PC-3 (cell line): ENCODE data around the gene MCF2L2. TPM values are rescaled to one million over a fixed set of nuclear protein-coding genes. Genes with fewer than 3 reads are reported as not detected.

Experiments used
- ATAC-seq: fragments of 200-7000 bp; cut with Tn5 transposase; 2 replicates; pipeline ENCODE4 v1.9.1; 2020; ENCODE audit warnings: mild to moderate bottlenecking, moderate library complexity
- BruUV-seq: library from RNA; stranded (reverse); fragments of 400-500 nt; replicated peaks from 2 replicates; lab custom pipeline; 2021; lab: Mats Ljungman, UMichigan
- CTCF ChIA-PET: fragments of 300-600 bp; sonication (Branson Sonifier 250); formaldehyde crosslinking; loops from one replicate; lab custom pipeline; 2022; ENCODE audit warnings: antibody characterized with exemption; lab: Charles Lee
- POLR2A ChIA-PET: fragments of 300-600 bp; sonication (Branson Sonifier 250); formaldehyde crosslinking; loops from one replicate; lab custom pipeline; 2022; ENCODE audit warnings: antibody characterized with exemption; ENCODE audit not compliant: unreplicated experiment; lab: Charles Lee
- DNase-seq: peaks from one replicate; pipeline ENCODE4 v3.0.0-alpha.2; 2015
- H2AFZ ChIP-seq: fragments of 300-600 bp; sonication (generic); 2 replicates; pipeline ENCODE4 v1.6.0; 2016; ENCODE audit warnings: antibody characterized with exemption, low read length
- H3F3A ChIP-seq: fragments of 300-600 bp; sonication (generic); one replicate; pipeline ENCODE4 v1.6.0; 2017; ENCODE audit warnings: antibody characterized with exemption, low read length, control low read depth, mild to moderate bottlenecking; ENCODE audit not compliant: unreplicated experiment
- H3K27ac ChIP-seq: fragments of 300-600 bp; sonication (generic); 2 replicates; pipeline ENCODE4 v1.5.1; 2016; ENCODE audit warnings: mild to moderate bottlenecking, low read length
- H3K27me3 ChIP-seq: fragments of 300-600 bp; sonication (generic); 2 replicates; pipeline ENCODE4 v1.6.1; 2016; ENCODE audit warnings: low read length, mixed read lengths
- H3K36me3 ChIP-seq: fragments of 300-600 bp; sonication (generic); 2 replicates; pipeline ENCODE4 v1.6.1; 2016; ENCODE audit warnings: low read depth, mixed run types, low read length, mixed read lengths
- H3K4me1 ChIP-seq: fragments of 300-600 bp; sonication (generic); 2 replicates; pipeline ENCODE4 v1.5.1; 2016; ENCODE audit warnings: low read length; ENCODE audit not compliant: insufficient read depth
- H3K4me2 ChIP-seq: fragments of 300-600 bp; sonication (generic); 2 replicates; pipeline ENCODE4 v1.6.0; 2016; ENCODE audit warnings: low read length
- H3K4me3 ChIP-seq: fragments of 300-600 bp; sonication (generic); 2 replicates; pipeline ENCODE4 v1.5.1; 2016; ENCODE audit warnings: mild to moderate bottlenecking, low read length, mixed read lengths
- H3K79me2 ChIP-seq: fragments of 300-600 bp; sonication (generic); 2 replicates; pipeline ENCODE4 v1.6.1; 2017; ENCODE audit warnings: low read length, mixed read lengths
- H3K9ac ChIP-seq: fragments of 300-600 bp; sonication (generic); 2 replicates; pipeline ENCODE4 v1.6.0; 2016; ENCODE audit warnings: mild to moderate bottlenecking, low read length
- H3K9me2 ChIP-seq: fragments of 300-600 bp; sonication (generic); replicated peaks from 2 replicates; pipeline ENCODE4 v1.6.1; 2016; ENCODE audit warnings: mixed run types, low read length, mixed read lengths
- H3K9me3 ChIP-seq: fragments of 300-600 bp; sonication (generic); 2 replicates; pipeline ENCODE4 v1.6.1; 2016; ENCODE audit warnings: low read length, mixed read lengths
- H4K20me1 ChIP-seq: fragments of 300-600 bp; sonication (generic); 2 replicates; pipeline ENCODE4 v1.6.1; 2016; ENCODE audit warnings: low read length, mixed read lengths
- CTCF ChIP-seq: fragments of 300-600 bp; sonication (generic); conservative IDR thresholded peaks from 2 replicates; pipeline ENCODE4 v1.5.1; 2017; ENCODE audit warnings: antibody characterized with exemption, low read depth, mild to moderate bottlenecking, low read length
- EZH2 ChIP-seq: fragments of 300-600 bp; sonication (generic); IDR thresholded peaks from one replicate; pipeline ENCODE4 v1.6.1; 2017; ENCODE audit warnings: antibody characterized with exemption, mild to moderate bottlenecking, low read length; ENCODE audit not compliant: unreplicated experiment
- EZH2phosphoT487 ChIP-seq: fragments of 300-600 bp; sonication (generic); IDR thresholded peaks from 2 replicates; pipeline ENCODE4 v1.6.1; 2018; ENCODE audit warnings: mild to moderate bottlenecking, antibody characterized with exemption, low read length, borderline replicate concordance
- intact Hi-C: fragments of 100-400 bp; cut with micrococcal nuclease; formaldehyde crosslinking; loops from 2 replicates; pipeline ENCODE4 v1.9.0; 2023
- total RNA-seq: library from RNA; depleted of rRNA; stranded (reverse); fragments of >200 nt; gene quantifications from 2 replicates; pipeline ENCODE4 v1.2.3, GENCODE V29; 2014

The MCF2L2 gene
- total RNA-seq, 1 experiment from 2014 or later = 3.6 TPM

GRCh38 chr3:183447206-183448001 is 19.0 kb upstream of the MCF2L2 start:
- intact Hi-C loops = loop anchor here (2.0 kb wide), 1 partner anchor 19 kb away; the partner anchor contains the start of gene MCF2L2
- TSS peak; percentile 68 for BruUV-seq
- DNase-seq (peak; percentile 90), ATAC-seq (peak; percentile 88)
- peak overlapping the region; percentile 100 for H3K4me2 ChIP-seq
- H2AFZ ChIP-seq = peak overlapping the region; percentile 87
- peaks cover 9% of the 10 kb centered on the region for H3K79me2 ChIP-seq
- H3K36me3 ChIP-seq = no peaks in the 10 kb centered on the region
- TF ChIP-seq CTCF (peak; percentile 28; the same call in 1 of the 2 replicates), EZH2phosphoT487 (no peak)
- H3K9ac ChIP-seq = peak overlapping the region; percentile 78
- no peaks in the 10 kb centered on the region for H3K27me3 ChIP-seq
- H3K27ac ChIP-seq = no peak overlapping the region
- H3K9me3 ChIP-seq = peaks cover 19% of the 10 kb centered on the region
- ChIA-PET POLR2A (interaction anchor here (0.5 to 0.8 kb wide), 2 partner anchors 86 to 560 kb away, joined by 3 read pairs; no protein-coding TSS in a partner anchor), CTCF (interaction anchor here (0.6 kb wide), 1 partner anchor 112 kb away, joined by 3 read pairs; no protein-coding TSS in a partner anchor)
- peaks cover 15% of the 10 kb centered on the region for H3K4me1 ChIP-seq
- no peaks in the 10 kb centered on the region for H3K9me2 ChIP-seq
- peak overlapping the region; percentile 99 for H3K4me3 ChIP-seq
- H4K20me1 ChIP-seq = no peaks in the 10 kb centered on the region
- no peaks in the 10 kb centered on the region for H3F3A ChIP-seq

GRCh38 chr3:183446838-183447205 is 18.4 kb upstream of the MCF2L2 start:
- peaks cover 9% of the 10 kb centered on the region for H3K79me2 ChIP-seq
- H3K9me3 ChIP-seq = peaks cover 19% of the 10 kb centered on the region
- H3K27ac ChIP-seq = no peak overlapping the region
- no peaks in the 10 kb centered on the region for H3K36me3 ChIP-seq
- DNase-seq (no peak), ATAC-seq (no peak)
- intact Hi-C loops = loop anchor here (2.0 kb wide), 1 partner anchor 18 kb away; the partner anchor contains the start of gene MCF2L2
- no peaks in the 10 kb centered on the region for H3K9me2 ChIP-seq
- ChIA-PET POLR2A (no interaction called here), CTCF (no interaction called here)
- BruUV-seq = no TSS peak
- no peaks in the 10 kb centered on the region for H4K20me1 ChIP-seq
- H3K9ac ChIP-seq = peak overlapping the region; percentile 78
- H3K4me3 ChIP-seq = peak overlapping the region; percentile 99
- H3F3A ChIP-seq = no peaks in the 10 kb centered on the region
- H3K4me2 ChIP-seq = peak overlapping the region; percentile 100
- H2AFZ ChIP-seq = peak overlapping the region; percentile 87
- peaks cover 15% of the 10 kb centered on the region for H3K4me1 ChIP-seq
- H3K27me3 ChIP-seq = no peaks in the 10 kb centered on the region
- TF ChIP-seq EZH2 (no peak), EZH2phosphoT487 (no peak), CTCF (no peak)

- H3K79me2 ChIP-seq = peaks cover 9% of the 10 kb centered on the region
- ChIA-PET POLR2A (no interaction called here), CTCF (no interaction called here)
- no peaks in the 10 kb centered on the region for H3K27me3 ChIP-seq
- peaks cover 15% of the 10 kb centered on the region for H3K4me1 ChIP-seq
- H3K27ac ChIP-seq = no peak overlapping the region
- H3K4me3 ChIP-seq = no peak overlapping the region
- H3K36me3 ChIP-seq = no peaks in the 10 kb centered on the region
- no peak overlapping the region for H3K4me2 ChIP-seq
- no peak for DNase-seq
- no peaks in the 10 kb centered on the region for H3K9me2 ChIP-seq
- TF ChIP-seq EZH2phosphoT487 (no peak), EZH2 (no peak)
- no peak overlapping the region for H3K9ac ChIP-seq
- intact Hi-C loops = no loop called here
- no peaks in the 10 kb centered on the region for H3F3A ChIP-seq
- H2AFZ ChIP-seq = no peak overlapping the region
- peaks cover 19% of the 10 kb centered on the region for H3K9me3 ChIP-seq
- no peak for ATAC-seq
- no peaks in the 10 kb centered on the region for H4K20me1 ChIP-seq
- no TSS peak for BruUV-seq
These were observed 16.3 kb upstream of the MCF2L2 start for GRCh38 chr3:183444748-183445147.
